Tibial nerve (tissue), 4 donors: ENCODE measurements around the gene TNK2.

Experiments
- EP300 ChIP-seq, 2 donors: sonication (generic); formaldehyde crosslinking; IDR thresholded peaks; one replicate each; pipeline ENCODE4 v1.6.1; 2017; ENCODE audit warnings: antibody characterized with exemption in 2 of 2, mild to moderate bottlenecking in 1 of 2
- POLR2A ChIP-seq, 2 donors: fragments of 450-650 bp; IDR thresholded peaks; one replicate each; pipeline ENCODE4 v1.6.1; 2017; ENCODE audit warnings: antibody characterized with exemption in 2 of 2, mild to moderate bottlenecking in 2 of 2, moderate library complexity in 2 of 2
- TF ChIP-seq, protein P1 (sequence below), 5 experiments: fragments of 200-600 bp in 3 of 5; fragments of 450-650 bp in 2 of 5; sonication (generic) in 3 of 5; IDR thresholded peaks; one replicate each; pipeline ENCODE4 v1.5.1; 2016 to 2019; ENCODE audit warnings: antibody characterized with exemption in 5 of 5, mild to moderate bottlenecking in 3 of 5, moderate library complexity in 2 of 5

GRCh38 chr3:195910499-195910845 lies 2.1 kb upstream of the TNK2 start:
- TF ChIP-seq POLR2A (IDR thresholded peaks at IDR 0.05) (no peak), EP300 (IDR thresholded peaks at IDR 0.05) (no peak)
- TF ChIP-seq, protein P1, sequence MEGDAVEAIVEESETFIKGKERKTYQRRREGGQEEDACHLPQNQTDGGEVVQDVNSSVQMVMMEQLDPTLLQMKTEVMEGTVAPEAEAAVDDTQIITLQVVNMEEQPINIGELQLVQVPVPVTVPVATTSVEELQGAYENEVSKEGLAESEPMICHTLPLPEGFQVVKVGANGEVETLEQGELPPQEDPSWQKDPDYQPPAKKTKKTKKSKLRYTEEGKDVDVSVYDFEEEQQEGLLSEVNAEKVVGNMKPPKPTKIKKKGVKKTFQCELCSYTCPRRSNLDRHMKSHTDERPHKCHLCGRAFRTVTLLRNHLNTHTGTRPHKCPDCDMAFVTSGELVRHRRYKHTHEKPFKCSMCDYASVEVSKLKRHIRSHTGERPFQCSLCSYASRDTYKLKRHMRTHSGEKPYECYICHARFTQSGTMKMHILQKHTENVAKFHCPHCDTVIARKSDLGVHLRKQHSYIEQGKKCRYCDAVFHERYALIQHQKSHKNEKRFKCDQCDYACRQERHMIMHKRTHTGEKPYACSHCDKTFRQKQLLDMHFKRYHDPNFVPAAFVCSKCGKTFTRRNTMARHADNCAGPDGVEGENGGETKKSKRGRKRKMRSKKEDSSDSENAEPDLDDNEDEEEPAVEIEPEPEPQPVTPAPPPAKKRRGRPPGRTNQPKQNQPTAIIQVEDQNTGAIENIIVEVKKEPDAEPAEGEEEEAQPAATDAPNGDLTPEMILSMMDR (IDR thresholded peaks at IDR 0.05): no peak
